ENCODE results near the gene PAX8. TPM values are rescaled to one million over a fixed set of nuclear protein-coding genes. Genes with fewer than 3 reads are reported as not detected.
A peak's percentile ranks its signal among the peaks of the same experiment; 100 is the strongest.

The PAX8 gene
- total and polyA plus RNA-seq, 10 donors = 0.06 to 2.8 (median 1.0) TPM

DNA sequence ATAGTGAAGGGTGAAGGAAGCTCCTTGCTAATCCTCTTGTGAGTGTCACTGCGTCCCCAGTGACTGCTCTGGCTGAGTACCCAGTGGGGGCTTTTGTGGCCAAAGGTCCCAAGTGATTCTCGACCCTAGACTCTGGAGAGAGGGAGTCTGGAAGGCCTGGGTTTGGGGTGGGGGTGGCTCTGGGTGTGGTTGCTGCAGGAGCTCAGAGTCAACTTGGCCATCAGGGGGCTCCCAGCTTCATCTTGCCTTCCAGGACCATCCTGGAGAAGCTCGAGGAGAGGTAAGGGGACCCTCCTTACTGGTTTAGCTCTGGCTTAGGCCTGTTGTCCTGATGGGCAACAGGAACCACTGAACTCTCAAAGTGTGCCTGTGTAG is 104.4 kb downstream of the PAX8 start:
- H3K27me3 ChIP-seq (replicated peaks in 1 of 7) = no peaks in the 10 kb centered on the region
- intact Hi-C loops (cut with DNase I; ENCODE audit: low total_unique reads) = no loop called here
- peaks cover 42 to 100% (median 69%) of the 10 kb centered on the region in 6 donors for H3K4me1 ChIP-seq
- H3K9me3 ChIP-seq = no peaks in the 10 kb centered on the region
- peak overlapping the region; percentile 68 to 95 (median 87) for H3K27ac ChIP-seq
- peaks cover 0 to 25% (median 0%) of the 10 kb centered on the region in 6 donors for H3K36me3 ChIP-seq
- TF ChIP-seq POLR2AphosphoS5 (IDR thresholded peaks at IDR 0.05) (no peak), POLR2A (IDR thresholded peaks at IDR 0.05) (no peak)
- TF ChIP-seq, protein P1, sequence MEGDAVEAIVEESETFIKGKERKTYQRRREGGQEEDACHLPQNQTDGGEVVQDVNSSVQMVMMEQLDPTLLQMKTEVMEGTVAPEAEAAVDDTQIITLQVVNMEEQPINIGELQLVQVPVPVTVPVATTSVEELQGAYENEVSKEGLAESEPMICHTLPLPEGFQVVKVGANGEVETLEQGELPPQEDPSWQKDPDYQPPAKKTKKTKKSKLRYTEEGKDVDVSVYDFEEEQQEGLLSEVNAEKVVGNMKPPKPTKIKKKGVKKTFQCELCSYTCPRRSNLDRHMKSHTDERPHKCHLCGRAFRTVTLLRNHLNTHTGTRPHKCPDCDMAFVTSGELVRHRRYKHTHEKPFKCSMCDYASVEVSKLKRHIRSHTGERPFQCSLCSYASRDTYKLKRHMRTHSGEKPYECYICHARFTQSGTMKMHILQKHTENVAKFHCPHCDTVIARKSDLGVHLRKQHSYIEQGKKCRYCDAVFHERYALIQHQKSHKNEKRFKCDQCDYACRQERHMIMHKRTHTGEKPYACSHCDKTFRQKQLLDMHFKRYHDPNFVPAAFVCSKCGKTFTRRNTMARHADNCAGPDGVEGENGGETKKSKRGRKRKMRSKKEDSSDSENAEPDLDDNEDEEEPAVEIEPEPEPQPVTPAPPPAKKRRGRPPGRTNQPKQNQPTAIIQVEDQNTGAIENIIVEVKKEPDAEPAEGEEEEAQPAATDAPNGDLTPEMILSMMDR (IDR thresholded peaks at IDR 0.05 in 8 of 11, conservative IDR thresholded peaks at IDR 0.05 in 3 of 11) = no peak
- WGBS, 5 donors = 3 to 37% (median 22%) methylated on average over 3 of the region's 3 CpGs
- peak overlapping the region; percentile 53 to 88 (median 62) for H3K4me3 ChIP-seq
- DNase-seq = peak; percentile 79

DNA sequence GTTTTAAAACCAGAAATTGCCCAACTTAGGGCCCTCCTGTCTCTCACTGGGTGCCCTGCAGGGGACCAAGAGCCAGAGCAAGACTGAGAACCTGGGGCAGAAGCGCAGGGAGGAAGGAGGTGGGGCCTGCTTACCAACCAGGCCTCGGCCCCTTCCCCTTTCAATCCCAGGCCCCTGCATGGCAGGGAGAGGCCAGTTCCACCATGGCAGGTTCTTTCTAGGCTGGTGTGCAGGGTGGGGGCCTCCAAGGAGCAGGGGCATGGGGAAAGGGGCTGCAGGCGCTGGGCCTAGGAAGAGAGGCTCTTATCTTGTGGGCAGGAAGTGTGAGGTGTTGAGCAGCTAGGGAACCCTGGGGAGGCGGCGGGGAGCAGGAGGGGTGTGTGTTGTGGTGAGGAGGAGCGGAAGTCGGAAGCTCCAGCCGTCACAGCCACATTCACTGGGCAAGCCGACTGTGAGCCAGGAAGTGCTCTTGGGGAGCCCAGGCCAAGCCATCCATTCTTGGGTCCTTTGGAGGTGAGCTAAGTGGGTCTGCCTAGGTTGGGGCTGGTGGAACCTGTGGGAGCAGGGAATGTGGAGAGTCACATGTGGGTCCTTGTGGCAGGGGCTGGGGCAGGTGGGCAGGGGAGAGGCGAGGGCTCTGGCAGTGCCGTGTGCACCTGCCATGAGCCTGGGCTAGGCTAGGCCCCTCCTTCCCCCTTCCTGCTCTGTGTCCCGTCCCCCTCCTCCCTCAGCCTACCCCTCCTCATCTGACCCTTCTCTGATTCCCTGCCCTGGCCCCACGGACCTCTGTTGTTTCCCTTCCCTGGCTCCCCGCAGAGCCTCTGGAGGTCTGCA is 105.0 kb downstream of the PAX8 start, which contains the start of gene PSD4:
TSS of gene PSD4 (plus strand) at position 430 of the 834 bp plus-strand sequence. CDS start 8,486 bp downstream, outside the sequence.
- peaks cover 0 to 22% (median 0%) of the 10 kb centered on the region in 6 donors for H3K36me3 ChIP-seq
- H3K27me3 ChIP-seq (replicated peaks in 1 of 7) = no peaks in the 10 kb centered on the region
- 18 to 49% (median 26%) methylated on average over 13 to 14 of the region's 14 CpGs for WGBS, 5 donors
- H3K4me3 ChIP-seq = peak within 1 kb of the TSS; percentile 53 to 88 (median 62)
- intact Hi-C loops (cut with DNase I; ENCODE audit: low total_unique reads) = no loop called here
- TF ChIP-seq POLR2AphosphoS5 (IDR thresholded peaks at IDR 0.05) = peak; percentile 89 to 92 (median 91)
- TF ChIP-seq, protein P1 (IDR thresholded peaks at IDR 0.05 in 8 of 11, conservative IDR thresholded peaks at IDR 0.05 in 3 of 11) = peak in 3 of 11 experiments; percentile 8 to 33 (median 15)
- peak in 1 of 3 donors; percentile 6 for TF ChIP-seq POLR2A (IDR thresholded peaks at IDR 0.05)
- no peaks in the 10 kb centered on the region for H3K9me3 ChIP-seq
- peaks cover 41 to 100% (median 69%) of the 10 kb centered on the region in 6 donors for H3K4me1 ChIP-seq
- peak; percentile 97 for DNase-seq
- H3K27ac ChIP-seq = peak within 1 kb of the TSS; percentile 68 to 95 (median 87)

DNA sequence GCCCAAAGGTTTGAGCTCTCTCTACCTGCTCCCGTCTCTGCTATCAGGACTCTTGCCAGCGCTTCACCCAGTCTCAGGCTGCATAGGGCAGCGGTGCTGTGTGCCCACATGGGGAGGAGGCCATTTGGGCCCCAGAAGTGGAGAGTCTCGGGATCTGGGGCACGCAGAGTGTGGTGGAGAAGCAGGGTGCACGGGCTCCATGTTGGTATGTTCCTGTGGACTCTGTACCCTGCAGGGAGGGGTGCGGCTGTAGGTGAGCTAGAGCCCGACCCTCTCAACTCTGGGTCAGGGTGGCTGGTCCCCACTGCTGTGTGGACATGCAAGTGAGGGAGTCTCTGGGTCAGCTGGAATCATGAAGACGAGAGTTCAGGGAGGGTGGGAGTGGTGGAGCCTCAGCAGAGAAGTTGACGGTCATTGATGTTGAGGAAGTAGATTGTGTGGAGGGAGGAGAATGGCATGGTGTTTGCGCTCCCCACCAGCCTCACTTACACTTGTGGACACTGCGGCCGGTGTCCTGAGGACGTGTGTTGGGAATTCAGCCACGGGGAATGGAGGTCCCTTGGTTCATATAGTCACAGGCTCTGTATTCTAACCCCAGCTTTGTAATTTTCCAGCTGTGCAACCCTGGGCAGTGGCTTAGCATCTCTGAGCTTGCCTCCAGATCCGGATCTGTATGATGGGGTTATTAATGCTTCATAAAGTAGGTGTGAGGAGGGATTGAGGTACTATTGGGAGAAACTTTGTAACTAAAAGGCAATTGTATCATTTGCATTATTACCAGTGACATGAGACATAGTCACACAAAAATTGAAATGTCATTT is 105.8 kb downstream of the PAX8 start:
- WGBS, 5 donors = 85 to 93% (median 91%) methylated on average over 15 to 16 of the region's 16 CpGs
- Histone ChIP-seq H3K27me3 (replicated peaks in 1 of 7) (no peaks in the 10 kb centered on the region), H3K36me3 (peaks cover 0 to 15% (median 0%) of the 10 kb centered on the region in 6 donors), H3K4me1 (peaks cover 39 to 100% (median 69%) of the 10 kb centered on the region in 6 donors), H3K9me3 (no peaks in the 10 kb centered on the region), H3K4me3 (peak overlapping the region in 4 of 8 donors; percentile 59 to 88 (median 70)), H3K27ac (peak overlapping the region; percentile 68 to 95 (median 87))
- peak; percentile 79 for DNase-seq
- intact Hi-C loops (cut with DNase I; ENCODE audit: low total_unique reads) = no loop called here
- TF ChIP-seq, protein P1 (IDR thresholded peaks at IDR 0.05 in 8 of 11, conservative IDR thresholded peaks at IDR 0.05 in 3 of 11) = no peak
- no peak for TF ChIP-seq POLR2A (IDR thresholded peaks at IDR 0.05)
- no peak for TF ChIP-seq POLR2AphosphoS5 (IDR thresholded peaks at IDR 0.05)
